ENCODE measurements around the gene SH3RF3.

GRCh38 chr2:109501461-109501860 is 372.5 kb downstream of the SH3RF3 start:
- TF ChIP-seq POLR2A (IDR thresholded peaks at IDR 0.05): no peak
- no peak for TF ChIP-seq POLR2AphosphoS5 (IDR thresholded peaks at IDR 0.05; ENCODE audit: insufficient read depth in 1 of 2, low read depth in 1 of 2)
- no peak for TF ChIP-seq CTCF (IDR thresholded peaks at IDR 0.05)

All from vagina (tissue), 2 donors.